GM12892 (cell line): ENCODE results near the gene KRTAP10-9.

Experiments
- POLR2A ChIP-seq: IDR thresholded peaks from 2 replicates; pipeline ENCODE4 v1.6.1; 2011; ENCODE audit warnings: low read depth, low read length, control low read depth
- POLR2AphosphoS5 ChIP-seq: IDR thresholded peaks from 2 replicates; pipeline ENCODE4 v1.6.1; 2011; ENCODE audit warnings: low read depth, low read length, control low read depth

GRCh38 chr21:44657635-44658540 lies 31.0 kb downstream of the KRTAP10-9 start, which contains the start of gene KRTAP12-3:
- TF ChIP-seq POLR2A (no peak), POLR2AphosphoS5 (no peak)
